Osteocyte (in vitro differentiated cells): ENCODE data around the gene TNFRSF8. TPM values are rescaled to one million over a fixed set of nuclear protein-coding genes. Genes with fewer than 3 reads are reported as not detected.

Experiments used
- DNase-seq: peaks from one replicate; pipeline ENCODE4 v3.0.0; 2021; ENCODE audit warnings: mixed read lengths; ENCODE audit not compliant: unreplicated experiment; ENCODE audit errors: extremely low spot score
- H3K27ac Mint-ChIP-seq: one replicate; pipeline ENCODE4 v1.8.0; 2021; ENCODE audit warnings: mild to moderate bottlenecking, mixed read lengths; ENCODE audit not compliant: unreplicated experiment
- H3K27me3 Mint-ChIP-seq: one replicate; pipeline ENCODE4 v1.8.0; 2021; ENCODE audit warnings: mixed read lengths; ENCODE audit not compliant: unreplicated experiment
- H3K36me3 Mint-ChIP-seq: one replicate; pipeline ENCODE4 v1.8.0; 2021; ENCODE audit warnings: mixed read lengths; ENCODE audit not compliant: unreplicated experiment
- H3K4me1 Mint-ChIP-seq: one replicate; pipeline ENCODE4 v1.8.0; 2021; ENCODE audit warnings: mixed read lengths; ENCODE audit not compliant: unreplicated experiment
- H3K4me3 Mint-ChIP-seq: one replicate; pipeline ENCODE4 v1.8.0; 2021; ENCODE audit warnings: mild to moderate bottlenecking, moderate library complexity, mixed read lengths; ENCODE audit not compliant: unreplicated experiment
- H3K9me3 Mint-ChIP-seq: one replicate; pipeline ENCODE4 v1.8.0; 2021; ENCODE audit warnings: mixed read lengths; ENCODE audit not compliant: unreplicated experiment
- total RNA-seq: library from RNA; stranded (reverse); gene quantifications from 2 replicates; pipeline ENCODE4 v1.2.1, GENCODE V29; 2021
- TF ChIP-seq, protein P1 (sequence below): fragments of 200-600 bp; sonication (generic); IDR thresholded peaks from 2 replicates; pipeline ENCODE4 v1.5.0; 2021; ENCODE audit warnings: antibody characterized with exemption, mild to moderate bottlenecking, moderate library complexity

Gene TNFRSF8
- total RNA-seq, 1 donor from 2014 or later, result not detected

DNA sequence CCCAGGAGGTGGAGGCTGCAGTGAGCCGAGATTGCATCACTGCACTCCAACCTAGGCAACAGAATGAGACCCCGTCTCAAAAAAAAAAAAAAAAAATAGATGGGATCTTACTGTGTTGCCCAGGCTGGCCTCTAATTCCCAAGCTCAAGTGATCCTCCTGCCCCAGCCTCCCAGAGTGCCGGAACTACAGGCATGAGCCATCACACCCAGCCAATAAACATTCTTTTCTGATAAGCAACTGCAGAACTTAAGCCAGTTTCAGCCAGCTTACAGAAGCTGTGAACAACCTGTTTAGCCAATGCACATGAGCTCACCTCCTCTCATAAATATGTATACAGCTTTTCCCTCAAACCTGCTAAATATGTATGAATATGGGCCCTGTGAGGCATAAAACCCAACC is 46.9 kb upstream of the TNFRSF8 start:
- Mint-ChIP-seq H3K4me3 (no peak overlapping the region), H3K27ac (no peak overlapping the region), H3K4me1 (peaks cover 5% of the 10 kb centered on the region), H3K27me3 (no peaks in the 10 kb centered on the region), H3K36me3 (peaks cover 13% of the 10 kb centered on the region), H3K9me3 (no peaks in the 10 kb centered on the region)
- DNase-seq, result no peak
- TF ChIP-seq, protein P1, sequence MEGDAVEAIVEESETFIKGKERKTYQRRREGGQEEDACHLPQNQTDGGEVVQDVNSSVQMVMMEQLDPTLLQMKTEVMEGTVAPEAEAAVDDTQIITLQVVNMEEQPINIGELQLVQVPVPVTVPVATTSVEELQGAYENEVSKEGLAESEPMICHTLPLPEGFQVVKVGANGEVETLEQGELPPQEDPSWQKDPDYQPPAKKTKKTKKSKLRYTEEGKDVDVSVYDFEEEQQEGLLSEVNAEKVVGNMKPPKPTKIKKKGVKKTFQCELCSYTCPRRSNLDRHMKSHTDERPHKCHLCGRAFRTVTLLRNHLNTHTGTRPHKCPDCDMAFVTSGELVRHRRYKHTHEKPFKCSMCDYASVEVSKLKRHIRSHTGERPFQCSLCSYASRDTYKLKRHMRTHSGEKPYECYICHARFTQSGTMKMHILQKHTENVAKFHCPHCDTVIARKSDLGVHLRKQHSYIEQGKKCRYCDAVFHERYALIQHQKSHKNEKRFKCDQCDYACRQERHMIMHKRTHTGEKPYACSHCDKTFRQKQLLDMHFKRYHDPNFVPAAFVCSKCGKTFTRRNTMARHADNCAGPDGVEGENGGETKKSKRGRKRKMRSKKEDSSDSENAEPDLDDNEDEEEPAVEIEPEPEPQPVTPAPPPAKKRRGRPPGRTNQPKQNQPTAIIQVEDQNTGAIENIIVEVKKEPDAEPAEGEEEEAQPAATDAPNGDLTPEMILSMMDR, result no peak

DNA sequence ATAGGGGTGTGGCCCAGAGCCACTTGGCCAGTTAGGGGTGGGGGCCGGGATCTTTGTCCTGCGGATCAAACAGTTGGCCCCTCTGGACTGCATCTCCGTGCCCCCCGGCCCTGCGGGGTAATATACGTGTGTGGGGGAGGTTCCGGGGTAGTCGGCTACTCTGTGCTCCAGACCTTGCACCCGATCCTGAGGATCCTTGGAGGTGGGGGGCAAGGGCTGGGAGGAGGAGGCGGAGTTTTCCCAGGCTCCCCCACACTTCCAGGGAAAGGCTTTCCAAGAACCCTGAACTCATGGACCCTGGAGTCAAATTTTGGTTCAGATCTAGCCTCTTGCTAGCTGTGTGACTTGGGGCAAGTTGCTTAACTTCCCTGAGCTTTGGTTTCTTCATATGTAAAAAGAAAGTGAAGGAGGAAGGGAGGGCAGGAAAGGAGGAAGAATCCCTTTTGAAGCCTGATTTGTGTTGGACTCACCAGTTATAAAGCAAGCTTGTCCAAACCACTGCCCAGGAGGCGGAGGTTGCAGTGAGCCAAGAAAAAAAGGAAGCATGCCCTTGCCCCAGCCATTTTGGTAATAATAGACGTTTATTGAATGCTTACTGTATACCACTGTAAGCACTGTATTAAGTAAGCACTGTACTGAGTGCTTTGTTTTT is 43.1 kb upstream of the TNFRSF8 start:
- Mint-ChIP-seq H3K27ac (peak overlapping the region; percentile 83), H3K27me3 (no peaks in the 10 kb centered on the region), H3K36me3 (peaks cover 4% of the 10 kb centered on the region), H3K4me3 (peak overlapping the region; percentile 85), H3K4me1 (peaks cover 5% of the 10 kb centered on the region), H3K9me3 (no peaks in the 10 kb centered on the region)
- TF ChIP-seq, protein P1, result no peak
- no peak for DNase-seq

DNA sequence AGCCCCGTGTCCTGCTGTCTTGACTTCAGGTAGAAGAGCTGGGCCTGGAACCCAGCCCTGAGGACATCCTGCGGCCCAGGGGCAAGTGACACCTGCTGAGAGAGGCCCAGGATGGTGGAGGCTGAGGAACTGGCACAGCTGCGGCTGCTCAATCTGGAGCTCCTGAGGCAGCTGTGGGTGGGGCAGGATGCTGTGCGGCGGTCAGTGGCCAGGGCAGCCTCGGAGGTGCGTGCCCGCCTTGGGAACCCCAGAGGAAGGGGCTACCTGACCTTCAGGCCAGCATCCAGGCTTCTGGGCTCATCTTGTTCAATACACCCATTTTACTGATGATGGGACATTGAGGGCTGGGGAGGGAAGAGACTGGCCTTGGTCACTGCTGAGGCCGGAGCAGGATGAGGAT is 41.5 kb upstream of the TNFRSF8 start:
- no peaks in the 10 kb centered on the region for H3K9me3 Mint-ChIP-seq

DNA sequence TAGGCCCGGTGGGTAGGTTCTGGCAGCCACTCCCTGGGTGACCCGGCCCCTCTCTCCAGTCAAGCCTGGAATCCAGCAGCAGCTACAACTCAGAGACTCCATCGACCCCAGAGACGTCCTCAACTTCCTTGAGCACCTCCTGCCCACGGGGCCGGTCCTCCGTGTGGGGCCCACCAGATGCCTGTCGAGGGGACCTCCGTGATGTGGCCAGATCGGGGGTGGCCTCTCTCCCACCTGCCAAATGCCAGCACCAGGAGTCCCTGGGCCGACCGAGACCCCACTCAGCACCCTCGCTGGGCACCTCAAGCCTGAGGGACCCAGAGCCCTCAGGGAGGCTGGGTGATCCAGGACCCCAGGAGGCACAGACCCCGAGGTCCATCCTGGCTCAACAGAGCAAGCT is 41.1 kb upstream of the TNFRSF8 start:
- DNase-seq, result no peak
- H3K4me3 Mint-ChIP-seq, result no peak overlapping the region
- peaks cover 16% of the 10 kb centered on the region for H3K36me3 Mint-ChIP-seq
- no peaks in the 10 kb centered on the region for H3K9me3 Mint-ChIP-seq
- TF ChIP-seq, protein P1, result no peak
- H3K4me1 Mint-ChIP-seq, result peaks cover 5% of the 10 kb centered on the region
- no peak overlapping the region for H3K27ac Mint-ChIP-seq
- H3K27me3 Mint-ChIP-seq, result no peaks in the 10 kb centered on the region

More for the DNA sequence above, 41.5 kb upstream of the TNFRSF8 start:
- peaks cover 5% of the 10 kb centered on the region for H3K4me1 Mint-ChIP-seq
- TF ChIP-seq, protein P1, result no peak
- DNase-seq, result no peak
- H3K27ac Mint-ChIP-seq, result no peak overlapping the region
- no peak overlapping the region for H3K4me3 Mint-ChIP-seq
- H3K36me3 Mint-ChIP-seq, result peaks cover 13% of the 10 kb centered on the region
- no peaks in the 10 kb centered on the region for H3K27me3 Mint-ChIP-seq

DNA sequence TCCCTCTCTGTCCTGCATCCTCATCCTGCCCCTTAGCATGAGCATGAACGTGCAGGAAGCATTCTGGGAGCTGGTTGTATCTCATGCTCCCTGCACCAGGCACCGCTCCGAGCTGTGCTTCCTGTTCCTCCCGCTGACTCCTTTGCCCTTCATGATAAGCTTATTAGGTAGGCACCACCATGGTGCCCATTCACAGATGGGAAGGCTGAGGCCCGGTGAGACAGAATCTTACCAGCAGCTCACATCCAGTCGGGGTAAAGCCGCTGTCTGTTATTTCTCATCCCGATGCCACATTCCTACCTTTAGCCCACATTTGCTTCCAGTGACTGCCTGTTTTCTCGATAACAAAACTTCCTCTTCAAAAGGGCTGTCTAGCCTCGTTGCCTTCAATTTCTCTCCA is 36.5 kb upstream of the TNFRSF8 start:
- Mint-ChIP-seq H3K9me3 (no peaks in the 10 kb centered on the region), H3K4me3 (no peak overlapping the region), H3K27ac (no peak overlapping the region), H3K4me1 (no peaks in the 10 kb centered on the region), H3K36me3 (peaks cover 26% of the 10 kb centered on the region), H3K27me3 (no peaks in the 10 kb centered on the region)
- TF ChIP-seq, protein P1, result no peak
- no peak for DNase-seq
